ENCODE results near the gene SH3TC1.

SH3TC1 gene

DNA sequence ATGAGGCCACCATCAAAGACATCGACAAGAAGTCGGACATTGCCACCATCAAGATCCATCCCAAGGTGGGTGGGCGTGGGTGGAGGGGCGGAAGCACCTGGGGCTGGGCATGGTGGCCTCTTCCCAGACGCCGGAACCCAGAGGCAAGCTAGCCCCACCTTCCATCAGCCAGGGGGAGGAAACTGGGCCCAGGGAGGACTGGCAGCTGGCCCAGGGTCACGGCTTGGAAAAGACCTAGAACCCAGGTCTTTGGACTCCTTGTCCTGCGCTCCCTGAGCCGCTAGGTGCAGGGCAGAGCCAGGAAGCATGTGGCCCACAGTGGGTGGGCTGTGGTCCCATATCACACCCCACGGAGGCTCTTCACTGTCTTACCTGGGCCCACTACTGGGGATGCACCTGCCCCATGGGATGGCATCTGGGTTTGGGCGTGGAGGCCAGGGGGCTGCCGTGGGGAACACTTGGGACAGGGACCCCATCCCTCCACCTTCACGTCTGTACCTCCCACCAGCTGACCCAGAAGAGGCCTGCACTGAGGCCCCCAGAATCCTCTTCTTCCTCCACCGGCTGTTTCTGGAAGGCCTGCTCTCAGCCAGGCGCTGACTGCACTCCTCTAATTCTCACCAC is 87.7 kb downstream of the SH3TC1 start:
- no peak for DNase-seq (ENCODE audit: low read depth in 2 of 2)

- DNase-seq (ENCODE audit: low read depth in 2 of 2), result no peak
Measured at GRCh38 chr4:8287343-8288280, 88.5 kb downstream of the SH3TC1 start.

GRCh38 chr4:8289151-8289750 is 90.2 kb downstream of the SH3TC1 start:
- DNase-seq (ENCODE audit: low read depth in 2 of 2), result no peak

GRCh38 chr4:8289956-8290700 is 91.0 kb downstream of the SH3TC1 start:
- no peak for DNase-seq (ENCODE audit: low read depth in 2 of 2)

DNA sequence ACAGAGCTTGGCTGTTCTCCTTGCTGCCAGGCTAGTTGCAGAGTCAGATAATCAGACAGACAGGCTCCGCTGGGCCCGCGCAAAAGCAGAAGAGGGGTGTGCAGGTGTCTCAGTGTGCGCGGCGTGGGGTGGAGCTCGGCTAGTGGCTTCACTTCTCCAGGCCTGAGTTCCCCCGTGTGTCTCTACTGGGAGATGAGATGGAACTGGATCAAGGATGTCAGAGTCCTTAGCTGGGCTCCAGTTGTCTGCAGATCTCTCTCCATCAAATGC is 91.5 kb downstream of the SH3TC1 start:
- DNase-seq (ENCODE audit: low read depth in 2 of 2), result no peak
